ENCODE measurements around the gene KCNK5.

GRCh38 chr6:39153766-39154397, 75.4 kb downstream of the KCNK5 start:
- no peak for TF ChIP-seq JUN (IDR thresholded peaks at IDR 0.05; ENCODE audit: low read depth, low read length)
- no peak for TF ChIP-seq CTCF (IDR thresholded peaks at IDR 0.05; ENCODE audit: control extremely low read depth in 1 of 3, insufficient read depth in 1 of 3, low read depth in 1 of 3, low read length in 3 of 3)
- no peak for TF ChIP-seq ZNF274 (IDR thresholded peaks at IDR 0.05; ENCODE audit: borderline replicate concordance, extremely low read depth, low read length)
- no peak for TF ChIP-seq ATF3 (IDR thresholded peaks at IDR 0.05; ENCODE audit: insufficient read depth, low read depth, low read length)
- no peak for TF ChIP-seq CREB1 (IDR thresholded peaks at IDR 0.05)
- TF ChIP-seq CBX8 (IDR thresholded peaks at IDR 0.05; ENCODE audit: borderline replicate concordance, low read depth, low read length): no peak
- TF ChIP-seq CEBPB (IDR thresholded peaks at IDR 0.05; ENCODE audit: low read depth, low read length): no peak
- TF ChIP-seq TEAD4 (IDR thresholded peaks at IDR 0.05; ENCODE audit: low read depth, low read length): no peak
- TF ChIP-seq, protein P1, sequence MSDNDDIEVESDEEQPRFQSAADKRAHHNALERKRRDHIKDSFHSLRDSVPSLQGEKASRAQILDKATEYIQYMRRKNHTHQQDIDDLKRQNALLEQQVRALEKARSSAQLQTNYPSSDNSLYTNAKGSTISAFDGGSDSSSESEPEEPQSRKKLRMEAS (IDR thresholded peaks at IDR 0.05): no peak
- no peak for TF ChIP-seq EZH2 (IDR thresholded peaks at IDR 0.05; ENCODE audit: low read depth, low read length, severe bottlenecking)
- no peak for TF ChIP-seq USF2 (IDR thresholded peaks at IDR 0.05; ENCODE audit: low read length)
